Left ventricle myocardium inferior (tissue), 1 donor: Measurements from ENCODE around the gene LIMS2. TPM values are rescaled to one million over a fixed set of nuclear protein-coding genes. Genes with fewer than 3 reads are reported as not detected.

Experiments
- DNase-seq: peaks from one replicate; pipeline ENCODE4 v3.0.0-alpha.2; 2020
- H3K27ac ChIP-seq: fragments of 200-600 bp; replicated peaks from 2 replicates; pipeline ENCODE4 v1.8.0; 2021
- H3K27me3 ChIP-seq: fragments of 200-600 bp; 2 replicates; pipeline ENCODE4 v1.8.0; 2021; ENCODE audit warnings: low read depth
- H3K36me3 ChIP-seq: fragments of 200-600 bp; 2 replicates; pipeline ENCODE4 v1.8.0; 2021
- H3K4me1 ChIP-seq: fragments of 200-600 bp; 2 replicates; pipeline ENCODE4 v1.8.0; 2021
- H3K4me3 ChIP-seq: fragments of 200-600 bp; 2 replicates; pipeline ENCODE4 v1.8.0; 2021; ENCODE audit warnings: mild to moderate bottlenecking, moderate library complexity
- H3K9me3 ChIP-seq: fragments of 200-600 bp; replicated peaks from 2 replicates; pipeline ENCODE4 v1.8.0; 2021
- intact Hi-C: fragments of 100-400 bp; cut with micrococcal nuclease; formaldehyde crosslinking; loops from one replicate; pipeline ENCODE4 v1.11.0; 2022
- total RNA-seq: library from RNA; stranded (reverse); fragmentation: NEBNext Ultra II Directional; extraction: Animal tissue kit (Norgen Biotek cat#: 25700); gene quantifications from one replicate; pipeline ENCODE4 v1.2.1, GENCODE V29; 2021
- TF ChIP-seq, protein P1 (sequence below): fragments of 200-600 bp; IDR thresholded peaks from 2 replicates; pipeline ENCODE4 v1.8.0; 2021; ENCODE audit warnings: antibody characterized with exemption, mild to moderate bottlenecking, borderline replicate concordance
- donor health status: DM: no; HTN: yes; CAD: no; lungs with severe emphysema.

LIMS2 gene
- total RNA-seq, 1 donor from 2014 or later = 173 TPM

- Histone ChIP-seq H3K27ac (peak overlapping the region; percentile 94), H3K9me3 (no peaks in the 10 kb centered on the region), H3K36me3 (peaks cover 44% of the 10 kb centered on the region), H3K4me3 (peak overlapping the region; percentile 24), H3K27me3 (no peaks in the 10 kb centered on the region), H3K4me1 (peaks cover 98% of the 10 kb centered on the region)
- intact Hi-C loops = no loop called here
- no peak for DNase-seq
- TF ChIP-seq, protein P1, sequence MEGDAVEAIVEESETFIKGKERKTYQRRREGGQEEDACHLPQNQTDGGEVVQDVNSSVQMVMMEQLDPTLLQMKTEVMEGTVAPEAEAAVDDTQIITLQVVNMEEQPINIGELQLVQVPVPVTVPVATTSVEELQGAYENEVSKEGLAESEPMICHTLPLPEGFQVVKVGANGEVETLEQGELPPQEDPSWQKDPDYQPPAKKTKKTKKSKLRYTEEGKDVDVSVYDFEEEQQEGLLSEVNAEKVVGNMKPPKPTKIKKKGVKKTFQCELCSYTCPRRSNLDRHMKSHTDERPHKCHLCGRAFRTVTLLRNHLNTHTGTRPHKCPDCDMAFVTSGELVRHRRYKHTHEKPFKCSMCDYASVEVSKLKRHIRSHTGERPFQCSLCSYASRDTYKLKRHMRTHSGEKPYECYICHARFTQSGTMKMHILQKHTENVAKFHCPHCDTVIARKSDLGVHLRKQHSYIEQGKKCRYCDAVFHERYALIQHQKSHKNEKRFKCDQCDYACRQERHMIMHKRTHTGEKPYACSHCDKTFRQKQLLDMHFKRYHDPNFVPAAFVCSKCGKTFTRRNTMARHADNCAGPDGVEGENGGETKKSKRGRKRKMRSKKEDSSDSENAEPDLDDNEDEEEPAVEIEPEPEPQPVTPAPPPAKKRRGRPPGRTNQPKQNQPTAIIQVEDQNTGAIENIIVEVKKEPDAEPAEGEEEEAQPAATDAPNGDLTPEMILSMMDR = no peak
Observed at GRCh38 chr2:127646487-127647241, 28.7 kb downstream of the LIMS2 start.

- TF ChIP-seq, protein P1 = no peak
- intact Hi-C loops = no loop called here
- Histone ChIP-seq H3K27me3 (no peaks in the 10 kb centered on the region), H3K4me3 (peak within 1 kb of the TSS; percentile 24), H3K36me3 (peaks cover 44% of the 10 kb centered on the region), H3K9me3 (no peaks in the 10 kb centered on the region), H3K4me1 (peaks cover 98% of the 10 kb centered on the region), H3K27ac (peak within 1 kb of the TSS; percentile 94)
- DNase-seq = no peak
Observed at GRCh38 chr2:127645395-127646291, 29.7 kb downstream of the LIMS2 start, which contains the start of gene GPR17. GPR17 (plus strand) TSS chr2:127646153; CDS start chr2:127650736, 4,583 bp downstream.

GRCh38 chr2:127645026-127645394 is 30.3 kb downstream of the LIMS2 start:
- no peak for DNase-seq
- Histone ChIP-seq H3K36me3 (peaks cover 46% of the 10 kb centered on the region), H3K9me3 (no peaks in the 10 kb centered on the region), H3K4me3 (no peak overlapping the region), H3K4me1 (peaks cover 98% of the 10 kb centered on the region), H3K27ac (peak overlapping the region; percentile 94), H3K27me3 (no peaks in the 10 kb centered on the region)
- intact Hi-C loops = no loop called here
- TF ChIP-seq, protein P1 = no peak

GRCh38 chr2:127644066-127645025 is 31.0 kb downstream of the LIMS2 start:
- H3K36me3 ChIP-seq = peaks cover 48% of the 10 kb centered on the region
- TF ChIP-seq, protein P1 = peak; percentile 32
- peaks cover 98% of the 10 kb centered on the region for H3K4me1 ChIP-seq
- H3K27ac ChIP-seq = peak overlapping the region; percentile 94
- no peaks in the 10 kb centered on the region for H3K27me3 ChIP-seq
- H3K9me3 ChIP-seq = no peaks in the 10 kb centered on the region
- no peak overlapping the region for H3K4me3 ChIP-seq
- DNase-seq = no peak
- intact Hi-C loops = no loop called here
